AG20443 (cell line): Measurements from ENCODE around the gene CIAO3.

Experiments
- DNase-seq: peaks from one replicate; pipeline ENCODE4 v3.0.0; 2012; ENCODE audit warnings: low spot score, mixed read lengths

Gene CIAO3

DNA sequence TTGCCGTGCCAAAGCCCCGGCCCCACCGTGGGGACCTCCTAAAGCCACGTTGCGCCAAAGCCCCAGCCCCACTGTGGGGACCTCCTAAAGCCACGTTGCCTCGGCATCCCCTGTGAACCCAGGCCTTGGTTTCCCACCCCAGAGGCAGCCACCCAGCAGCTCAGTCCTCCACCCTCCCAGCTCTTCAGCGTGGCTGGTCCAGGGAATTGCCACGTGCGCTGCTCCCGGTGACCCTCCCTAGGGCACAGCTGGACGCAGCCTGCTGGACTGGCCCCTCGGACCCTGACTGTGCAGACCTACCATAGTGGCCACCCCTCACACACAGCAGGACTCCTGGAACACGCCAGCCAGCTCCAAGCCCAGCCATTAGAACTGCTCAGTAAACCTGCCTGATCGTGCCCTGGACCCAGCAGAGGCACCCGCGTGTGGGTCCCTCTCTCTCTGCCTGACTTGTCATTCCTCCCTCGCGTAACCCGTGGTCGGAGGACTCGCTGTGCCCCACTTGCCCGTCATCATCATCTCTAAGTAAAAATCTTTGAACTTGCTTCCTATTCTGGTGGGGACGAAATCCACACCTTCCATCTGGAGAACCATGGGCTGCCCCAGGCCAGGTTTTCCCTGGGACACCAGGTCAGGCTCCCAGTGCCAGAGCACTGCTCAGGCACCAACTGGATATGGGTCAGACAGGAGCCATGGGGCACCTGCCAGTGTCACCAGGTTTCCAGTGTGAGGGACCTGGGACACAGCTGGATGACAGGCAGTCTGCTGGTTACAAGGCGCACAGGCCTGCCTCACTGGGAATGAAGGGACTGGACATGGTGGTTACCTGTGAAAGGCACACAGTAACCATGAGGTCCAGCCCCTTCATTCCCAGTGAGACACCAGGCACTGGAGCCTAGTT lies 5.6 kb downstream of the CIAO3 start:
- no peak for DNase-seq

- DNase-seq = no peak
Observed at GRCh38 chr16:734208-734980, 6.4 kb downstream of the CIAO3 start.

GRCh38 chr16:733382-734207 lies 7.2 kb downstream of the CIAO3 start:
- DNase-seq = no peak

DNA sequence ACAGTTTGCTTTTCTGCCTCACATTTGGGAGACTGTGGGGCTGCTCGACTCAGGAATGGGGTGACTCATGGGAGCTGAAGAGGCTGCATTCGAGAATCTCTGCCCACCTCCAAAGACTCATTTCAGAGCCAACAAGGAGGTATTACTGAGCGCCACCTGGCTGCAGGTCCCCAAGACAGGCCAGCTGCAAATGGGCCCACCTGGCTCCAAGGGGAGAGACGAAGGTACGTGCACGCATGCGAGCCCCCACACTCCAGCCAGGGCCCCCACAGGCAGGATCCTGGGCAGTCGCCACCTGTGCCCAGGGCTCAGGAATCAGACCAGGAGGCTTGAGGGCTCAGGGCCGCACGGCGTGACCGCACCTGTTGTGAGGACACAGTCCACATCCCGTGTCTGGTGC lies 7.9 kb downstream of the CIAO3 start:
- DNase-seq = no peak

DNA sequence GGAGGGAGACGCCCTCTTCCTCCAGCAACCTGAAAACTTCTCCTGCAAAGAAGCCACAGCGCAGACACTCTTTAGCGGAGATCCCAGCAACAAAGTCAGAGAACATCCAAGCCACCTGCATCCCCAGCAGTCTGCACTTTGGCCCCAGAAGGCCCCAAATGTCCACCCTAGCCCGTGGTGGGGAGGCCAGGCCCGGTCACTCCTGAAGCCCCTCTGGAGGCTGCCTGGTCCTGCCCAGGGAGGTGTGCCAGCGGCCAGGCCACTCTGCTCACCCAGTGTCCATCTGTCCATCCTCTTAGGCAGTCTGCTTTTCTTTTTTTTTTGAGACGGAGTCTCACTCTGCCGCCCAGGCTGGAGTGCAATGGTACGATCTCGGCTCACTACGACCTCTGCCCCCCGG lies 8.5 kb downstream of the CIAO3 start:
- no peak for DNase-seq

GRCh38 chr16:730666-731509 lies 9.9 kb downstream of the CIAO3 start:
- DNase-seq = no peak

- no peak for DNase-seq
Observed at GRCh38 chr16:729768-730665, 10.8 kb downstream of the CIAO3 start.

GRCh38 chr16:728890-729744 lies 11.7 kb downstream of the CIAO3 start:
- no peak for DNase-seq

DNA sequence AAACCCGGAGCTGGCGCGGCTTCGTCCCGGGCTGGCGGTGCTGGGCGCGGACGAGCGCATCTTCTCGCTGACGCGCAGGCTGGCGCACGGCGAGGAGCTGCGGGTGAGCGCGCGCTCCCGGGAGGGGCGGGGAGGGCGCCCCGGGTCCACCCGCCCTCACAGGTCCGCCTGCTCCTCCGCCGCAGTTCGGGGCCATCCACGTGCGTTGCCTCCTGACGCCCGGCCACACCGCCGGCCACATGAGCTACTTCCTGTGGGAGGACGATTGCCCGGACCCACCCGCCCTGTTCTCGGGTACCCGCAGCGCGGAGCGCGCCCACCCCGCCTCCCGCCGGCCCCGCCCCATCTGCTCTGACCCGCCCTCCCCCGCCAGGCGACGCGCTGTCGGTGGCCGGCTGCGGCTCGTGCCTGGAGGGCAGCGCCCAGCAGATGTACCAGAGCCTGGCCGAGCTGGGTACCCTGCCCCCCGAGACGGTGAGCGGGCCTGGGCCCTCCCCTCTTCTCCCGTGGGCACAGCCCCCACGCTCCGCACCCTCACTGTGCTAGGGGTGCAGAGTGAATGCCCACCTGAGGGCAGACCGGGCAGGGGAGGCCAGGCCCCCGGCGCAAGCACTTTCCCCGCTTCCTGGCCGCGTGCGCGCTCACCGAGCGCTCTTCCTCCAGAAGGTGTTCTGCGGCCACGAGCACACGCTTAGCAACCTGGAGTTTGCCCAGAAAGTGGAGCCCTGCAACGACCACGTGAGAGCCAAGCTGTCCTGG lies 12.5 kb downstream of the CIAO3 start:
- peak; percentile 89 for DNase-seq

DNA sequence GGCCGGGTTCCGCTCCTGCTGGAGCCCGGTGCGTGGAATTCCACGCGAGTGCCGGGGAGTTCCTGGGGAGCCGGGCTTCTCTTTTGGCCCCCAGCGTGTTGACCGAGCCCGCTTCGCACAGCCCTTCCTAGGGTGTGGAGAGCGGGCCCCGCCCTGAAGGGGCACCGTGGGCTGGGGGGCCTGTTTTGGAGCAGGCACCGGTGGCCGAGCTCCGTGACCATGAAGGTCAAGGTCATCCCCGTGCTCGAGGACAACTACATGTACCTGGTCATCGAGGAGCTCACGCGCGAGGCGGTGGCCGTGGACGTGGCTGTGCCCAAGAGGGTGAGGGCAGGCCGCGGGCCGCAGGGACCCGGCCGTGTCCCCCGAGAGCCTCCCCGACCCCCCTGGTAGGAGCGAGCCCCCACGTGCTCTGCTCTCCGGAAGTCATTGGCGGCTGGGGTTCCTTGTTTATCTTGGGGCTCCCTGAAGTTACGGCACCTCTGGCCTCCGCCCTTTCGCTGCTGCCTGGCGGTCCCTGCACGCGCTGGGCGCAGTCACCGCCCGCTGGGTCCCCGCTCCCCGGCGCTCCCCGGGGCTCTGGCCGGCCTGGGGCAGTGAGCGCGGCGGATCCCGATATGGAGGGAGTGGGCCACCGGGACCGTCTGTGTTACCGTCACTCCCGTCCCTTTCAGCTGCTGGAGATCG lies 13.4 kb downstream of the CIAO3 start:
- no peak for DNase-seq

GRCh38 chr16:726438-727290 lies 14.1 kb downstream of the CIAO3 start, which contains the start of the genes CCDC78 and HAGHL:
TSS of gene CCDC78 (minus strand) at chr16:726443. CDS start at chr16:726367, 76 bp downstream.
TSS of gene HAGHL (plus strand) at chr16:727106. CDS start at chr16:727510, 404 bp downstream.
- peak; percentile 73 for DNase-seq

DNA sequence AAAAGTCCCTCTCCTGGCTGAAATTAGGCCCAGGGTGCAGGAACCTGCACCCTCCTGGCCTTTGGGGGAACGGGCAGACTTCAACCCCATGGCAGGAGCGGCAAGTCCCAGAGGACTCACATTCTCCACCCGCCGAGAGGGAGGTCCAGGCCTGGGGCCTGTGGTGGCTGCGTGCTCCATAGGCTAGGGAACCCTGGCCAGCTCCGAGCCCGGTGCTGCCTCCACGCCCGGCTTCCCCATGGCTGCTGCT lies 14.7 kb downstream of the CIAO3 start:
- DNase-seq = no peak

DNA sequence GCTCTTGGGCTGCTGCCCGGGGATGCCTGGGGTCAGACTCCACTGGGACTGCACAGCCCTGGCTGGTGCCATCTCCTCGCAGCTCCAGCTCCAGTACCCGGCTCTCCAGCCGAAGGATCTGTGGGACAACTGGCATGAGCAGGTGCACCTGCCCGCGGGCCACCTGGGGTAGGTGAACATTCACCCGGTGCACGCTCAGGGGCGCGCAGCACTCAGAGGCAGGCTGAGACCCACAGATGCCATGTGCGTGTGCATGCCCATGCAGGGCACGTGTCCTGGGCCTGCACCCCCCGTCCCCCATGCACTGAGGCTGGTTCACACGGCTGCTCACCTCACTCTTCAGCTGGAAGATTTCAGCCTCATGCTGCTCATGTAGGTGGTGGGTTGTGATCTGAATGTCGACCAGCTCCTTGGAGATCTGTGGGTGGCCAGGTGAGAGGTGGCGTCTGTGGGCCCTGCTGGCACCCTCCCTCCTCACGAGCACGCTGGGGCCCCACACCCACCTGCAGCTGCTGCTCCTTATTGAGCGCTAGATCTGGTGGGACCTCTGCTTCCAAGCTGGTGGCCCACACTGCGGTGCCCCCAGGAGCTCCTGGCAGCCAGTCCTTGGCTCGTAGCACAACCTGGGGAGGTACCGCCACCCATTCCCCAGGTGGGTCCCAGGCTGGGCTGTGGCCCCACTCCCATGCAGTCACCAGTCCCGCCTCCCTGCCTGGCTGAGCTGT lies 15.2 kb downstream of the CIAO3 start:
- no peak for DNase-seq

DNA sequence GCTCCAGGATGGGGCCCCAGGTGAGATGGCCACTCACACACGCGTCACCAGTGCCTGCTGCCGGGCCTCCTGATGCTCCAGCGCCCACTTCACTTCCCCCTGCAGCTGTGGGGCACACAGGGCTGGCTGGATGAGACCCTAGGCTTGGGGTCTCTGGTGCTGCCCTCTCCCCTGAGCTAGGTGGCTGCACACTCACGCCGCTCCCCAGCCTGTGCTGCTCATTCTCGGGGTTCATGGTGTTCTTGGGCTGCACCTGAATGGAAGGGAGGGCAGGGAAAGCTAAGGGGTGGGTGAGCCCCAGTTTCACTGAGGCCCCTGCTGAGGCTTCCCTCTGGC lies 15.8 kb downstream of the CIAO3 start:
- DNase-seq = no peak

DNA sequence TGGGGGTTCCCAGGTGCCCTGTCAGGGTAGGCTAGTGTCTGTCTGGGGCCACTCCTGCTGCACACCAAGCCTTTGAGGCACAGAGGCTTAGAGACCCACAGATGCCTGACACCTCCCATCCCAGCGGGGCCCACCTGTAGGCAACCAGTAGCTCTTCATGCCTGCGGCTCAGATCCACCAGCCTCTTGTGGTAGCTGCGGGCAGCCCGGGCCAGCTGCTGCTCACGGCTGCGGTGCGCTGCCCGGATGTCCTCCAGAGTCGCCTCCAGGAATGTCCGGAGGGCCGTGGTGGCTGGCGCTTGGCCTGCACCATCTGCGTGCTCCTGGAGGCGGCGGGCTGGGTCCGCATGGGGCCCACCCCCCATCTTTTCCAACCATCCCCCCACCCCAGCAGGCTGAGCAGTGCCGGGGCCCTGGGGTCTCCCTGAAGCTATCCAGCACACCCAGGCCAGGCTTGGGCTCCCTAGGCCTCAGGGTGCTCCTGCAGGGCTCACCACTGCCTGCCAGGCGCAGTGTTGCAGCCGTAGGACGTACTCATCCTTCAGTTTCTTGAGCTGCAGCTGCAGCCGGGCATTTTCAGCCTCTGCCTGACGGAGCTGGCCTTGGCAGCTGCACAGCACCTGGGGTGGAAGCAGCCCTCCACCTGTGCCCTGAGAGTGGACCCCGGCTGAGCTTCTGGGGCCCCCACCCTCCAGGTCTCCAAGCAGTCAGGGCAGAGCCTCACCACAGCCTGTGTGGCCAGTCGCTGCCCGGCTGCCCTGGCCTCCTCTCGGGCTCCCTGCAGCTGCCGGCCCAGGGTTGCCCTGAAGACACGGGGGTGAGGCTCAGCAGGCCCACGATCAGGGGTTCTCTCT lies 16.4 kb downstream of the CIAO3 start:
- no peak for DNase-seq

DNA sequence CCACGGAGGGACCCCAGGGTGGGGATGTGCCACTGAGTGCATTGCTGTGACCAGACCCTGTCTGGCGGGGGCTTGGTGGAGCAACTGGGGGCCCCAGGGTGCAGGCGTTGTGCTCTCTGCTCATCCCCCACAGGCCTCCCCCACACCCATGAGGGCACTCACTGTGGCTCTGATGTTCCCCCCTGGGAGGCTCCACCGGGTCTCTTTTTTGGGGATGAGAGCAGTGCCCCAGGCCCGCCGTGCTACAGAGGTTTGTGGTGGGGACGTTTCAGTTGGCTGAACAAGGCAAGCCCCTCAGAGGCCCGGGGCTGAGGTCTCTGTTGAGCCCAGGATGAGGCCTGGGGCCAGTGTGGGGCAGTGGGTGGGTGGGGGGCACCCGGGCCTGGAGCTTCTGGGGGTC lies 17.1 kb downstream of the CIAO3 start:
- DNase-seq = no peak
